CD4-positive, alpha-beta T cell (primary cell): ENCODE data around the gene SPINT2. TPM values are rescaled to one million over a fixed set of nuclear protein-coding genes. Genes with fewer than 3 reads are reported as not detected.

ENCODE experiments used
- ATAC-seq: fragments of 200-7000 bp; cut with Tn5 transposase; one replicate; pipeline ENCODE4 v1.10.0; 2022; ENCODE audit warnings: mild to moderate bottlenecking; ENCODE audit not compliant: poor library complexity
- CTCF ChIA-PET: fragments of 350-600 bp; sonication (Branson Sonifier 250); formaldehyde crosslinking; loops from one replicate; lab custom pipeline; 2021; ENCODE audit warnings: antibody characterized with exemption, inconsistent platforms; lab: Charles Lee
- POLR2A ChIA-PET: fragments of 350-600 bp; sonication (Branson Sonifier 250); formaldehyde crosslinking; loops from one replicate; lab custom pipeline; 2021; ENCODE audit warnings: antibody characterized with exemption, inconsistent platforms; lab: Charles Lee
- DNase-seq, 14 experiments: peaks; one replicate each; pipeline ENCODE4 v3.0.0-alpha.2; 2013 to 2020; ENCODE audit warnings: mixed read lengths in 2 of 14
- H3K27ac ChIP-seq, 2 donors: one replicate each; pipeline versions ENCODE4 v1.5.1 to v1.7.0; 2013; ENCODE audit warnings: low read length in 2 of 2, low read depth in 1 of 2, mild to moderate bottlenecking in 1 of 2
- H3K27me3 ChIP-seq, 2 experiments: 1 replicate in 1 of 2; 2 replicates in 1 of 2; pipeline versions ENCODE4 v1.6.1 to v1.7.0; 2013; ENCODE audit warnings: low read length in 2 of 2, control low read depth in 1 of 2, mild to moderate bottlenecking in 1 of 2, moderate library complexity in 1 of 2; ENCODE audit not compliant: insufficient read depth in 2 of 2, control insufficient read depth in 1 of 2
- H3K36me3 ChIP-seq: one replicate; pipeline ENCODE4 v1.6.1; 2013; ENCODE audit warnings: low read length, control low read depth; ENCODE audit not compliant: insufficient read depth
- H3K4me1 ChIP-seq: one replicate; pipeline ENCODE4 v1.6.1; 2013; ENCODE audit warnings: low read length, control low read depth; ENCODE audit not compliant: insufficient read depth
- H3K4me3 ChIP-seq: one replicate; pipeline ENCODE4 v1.5.1; 2013; ENCODE audit warnings: mild to moderate bottlenecking, low read length, moderate library complexity
- H3K9me3 ChIP-seq, 2 experiments: 1 replicate in 1 of 2; 2 replicates in 1 of 2; pipeline versions ENCODE4 v1.6.1 to v1.7.0; 2013; ENCODE audit warnings: low read length in 2 of 2, mild to moderate bottlenecking in 2 of 2, control low read depth in 1 of 2, moderate library complexity in 1 of 2; ENCODE audit not compliant: control insufficient read depth in 1 of 2, insufficient read depth in 1 of 2
- H3K27ac Mint-ChIP-seq: one replicate; pipeline ENCODE4 v1.8.0; 2020; ENCODE audit warnings: mixed read lengths
- H3K27me3 Mint-ChIP-seq: one replicate; pipeline ENCODE4 v1.8.0; 2021; ENCODE audit warnings: mixed read lengths
- H3K36me3 Mint-ChIP-seq: one replicate; pipeline ENCODE4 v1.8.0; 2021; ENCODE audit warnings: low read depth, mixed read lengths
- H3K4me1 Mint-ChIP-seq: one replicate; pipeline ENCODE4 v1.8.0; 2021; ENCODE audit warnings: low read depth, mixed read lengths
- H3K4me3 Mint-ChIP-seq: one replicate; pipeline ENCODE4 v1.8.0; 2020; ENCODE audit warnings: mild to moderate bottlenecking, mixed read lengths
- H3K9me3 Mint-ChIP-seq: one replicate; pipeline ENCODE4 v1.8.0; 2020; ENCODE audit warnings: mixed read lengths
- intact Hi-C, 2 experiments: fragments of 100-400 bp; cut with DNase I in 1 of 2; cut with micrococcal nuclease in 1 of 2; formaldehyde crosslinking; loops; one replicate each; pipeline versions ENCODE4 v1.15.1 to v1.9.0; 2023 to 2025; cut with DNase I, micrococcal nuclease
- total RNA-seq, 174 experiments: library from RNA in 2 of 174; stranded (reverse) in 2 of 174; gene quantifications; one replicate each; pipeline ENCODE4 v1.2.3 and lab custom pipeline; 2021 to 2026
- TF ChIP-seq, protein P1 (sequence below): fragments of 200-600 bp; IDR thresholded peaks from one replicate; pipeline ENCODE4 v1.8.0; 2022; ENCODE audit warnings: antibody characterized with exemption, mild to moderate bottlenecking

SPINT2 gene
- total RNA-seq, 2 experiments from 2014 or later: 25.4 to 26.5 TPM

DNA sequence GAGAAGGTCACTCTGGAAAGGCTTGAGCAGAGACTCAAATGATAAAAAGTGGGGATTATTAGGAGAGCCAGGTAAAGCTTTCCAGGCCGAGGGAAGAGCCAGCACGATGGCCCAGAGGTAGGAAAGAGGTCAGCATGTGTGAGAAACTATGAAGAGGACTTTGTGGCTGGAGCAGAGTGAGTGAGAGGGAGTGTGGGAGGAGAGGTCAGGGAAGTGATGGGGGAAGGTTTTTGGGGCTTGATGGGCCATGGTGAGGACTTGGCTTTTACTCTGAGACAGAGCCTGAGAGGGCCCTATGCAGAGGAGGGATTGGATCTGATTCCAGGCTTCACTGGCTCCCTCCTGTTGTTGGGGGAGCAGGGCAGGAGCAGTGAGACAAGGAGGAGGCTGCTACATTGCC, 76.6 kb downstream of the SPINT2 start:
- ChIA-PET CTCF (no interaction called here), POLR2A (no interaction called here)
- no peak overlapping the region for H3K27ac Mint-ChIP-seq

More for the DNA sequence above, 76.6 kb downstream of the SPINT2 start:
- Histone ChIP-seq H3K9me3 (no peaks in the 10 kb centered on the region), H3K36me3 (peaks cover 8% of the 10 kb centered on the region), H3K27me3 (no peaks in the 10 kb centered on the region), H3K4me1 (peaks cover 19% of the 10 kb centered on the region), H3K27ac (no peak overlapping the region), H3K4me3 (no peak overlapping the region)
- TF ChIP-seq, protein P1, sequence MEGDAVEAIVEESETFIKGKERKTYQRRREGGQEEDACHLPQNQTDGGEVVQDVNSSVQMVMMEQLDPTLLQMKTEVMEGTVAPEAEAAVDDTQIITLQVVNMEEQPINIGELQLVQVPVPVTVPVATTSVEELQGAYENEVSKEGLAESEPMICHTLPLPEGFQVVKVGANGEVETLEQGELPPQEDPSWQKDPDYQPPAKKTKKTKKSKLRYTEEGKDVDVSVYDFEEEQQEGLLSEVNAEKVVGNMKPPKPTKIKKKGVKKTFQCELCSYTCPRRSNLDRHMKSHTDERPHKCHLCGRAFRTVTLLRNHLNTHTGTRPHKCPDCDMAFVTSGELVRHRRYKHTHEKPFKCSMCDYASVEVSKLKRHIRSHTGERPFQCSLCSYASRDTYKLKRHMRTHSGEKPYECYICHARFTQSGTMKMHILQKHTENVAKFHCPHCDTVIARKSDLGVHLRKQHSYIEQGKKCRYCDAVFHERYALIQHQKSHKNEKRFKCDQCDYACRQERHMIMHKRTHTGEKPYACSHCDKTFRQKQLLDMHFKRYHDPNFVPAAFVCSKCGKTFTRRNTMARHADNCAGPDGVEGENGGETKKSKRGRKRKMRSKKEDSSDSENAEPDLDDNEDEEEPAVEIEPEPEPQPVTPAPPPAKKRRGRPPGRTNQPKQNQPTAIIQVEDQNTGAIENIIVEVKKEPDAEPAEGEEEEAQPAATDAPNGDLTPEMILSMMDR: no peak
- H3K36me3 Mint-ChIP-seq: peaks cover 16% of the 10 kb centered on the region
- intact Hi-C loops: no loop called here
- ATAC-seq: no peak
- H3K4me1 Mint-ChIP-seq: peaks cover 18% of the 10 kb centered on the region
- no peak overlapping the region for H3K4me3 Mint-ChIP-seq
- H3K9me3 Mint-ChIP-seq: no peaks in the 10 kb centered on the region
- no peak for DNase-seq
- H3K27me3 Mint-ChIP-seq: no peaks in the 10 kb centered on the region

Other genes with a start within 250 kb of the SPINT2 start
- gene DPF1, start 40.4 kb upstream of the SPINT2 start, total RNA-seq: not detected
- not detected for gene PPP1R14A, start 8.2 kb upstream of the SPINT2 start, total RNA-seq
- not detected for gene C19orf33, start 39.7 kb downstream of the SPINT2 start, total RNA-seq
- 10 to 100 TPM; 15.9 to 17.1 TPM for gene YIF1B, start 51.4 kb downstream of the SPINT2 start, total RNA-seq
- gene KCNK6, start 55.3 kb downstream of the SPINT2 start, total RNA-seq: 1 to 10 TPM; 3.0 to 3.1 TPM
- gene CATSPERG, start 71.3 kb downstream of the SPINT2 start, total RNA-seq: 1 to 10 TPM; 8.0 to 9.6 TPM
- gene PSMD8, start 110.0 kb downstream of the SPINT2 start, total RNA-seq: 10 to 100 TPM; 61.2 to 64.4 TPM
- gene GGN, start 123.5 kb downstream of the SPINT2 start, total RNA-seq: under 1 TPM; 0.17 to 0.19 TPM
- gene SPRED3, start 124.1 kb downstream of the SPINT2 start, total RNA-seq: 1 to 10 TPM; 1.6 to 1.7 TPM
- gene FAM98C, start 138.5 kb downstream of the SPINT2 start, total RNA-seq: 10 to 100 TPM; 33.2 to 36.1 TPM
- gene RASGRP4, start 161.6 kb downstream of the SPINT2 start, total RNA-seq: under 1 TPM; 0.30 to 0.45 TPM
- 1 to 10 TPM in 1 of 2 experiments, under 1 TPM in 1; 0.20 to 1.2 TPM for gene RYR1, start 169.1 kb downstream of the SPINT2 start, total RNA-seq